A549 (cell line): ENCODE results near the gene HDHD3. TPM values are rescaled to one million over a fixed set of nuclear protein-coding genes. Genes with fewer than 3 reads are reported as not detected.

ENCODE experiments used
- ATAC-seq, 2 experiments: fragments of 200-7000 bp in 1 of 2; fragments of >200 bp in 1 of 2; cut with Nextera tagmentation in 1 of 2; cut with Tn5 transposase in 1 of 2; 3 replicates each; pipeline versions ENCODE4 v1.8.0 to v1.9.1; 2018 to 2020; ENCODE audit warnings: mild to moderate bottlenecking in 1 of 2, moderate library complexity in 1 of 2
- CTCF ChIA-PET: fragments of 300-600 bp; sonication (Branson Sonifier 250); formaldehyde crosslinking; extraction: SDS; loops from one replicate; lab custom pipeline; 2021; ENCODE audit warnings: antibody characterized with exemption, inconsistent platforms; lab: Yijun Ruan, JAX
- POLR2A ChIA-PET: fragments of 350-600 bp; formaldehyde crosslinking; extraction: SDS; loops from one replicate; lab custom pipeline; 2021; ENCODE audit warnings: antibody characterized with exemption, inconsistent platforms; lab: Yijun Ruan, JAX
- DNase-seq, 2 experiments: peaks; one replicate each; pipeline versions ENCODE4 v3.0.0 to v3.0.0-alpha.2; 2011 to 2016; ENCODE audit warnings: low read depth in 1 of 2, low spot score in 1 of 2
- FAIRE-seq: peaks from 2 replicates; lab custom pipeline; 2011; peaks lifted over from hg19 to GRCh38; lab: Jason Lieb, UNC
- H3K27ac ChIP-seq, 2 experiments: fragments of >200 bp; sonication (Bioruptor Twin); formaldehyde crosslinking; 3 replicates each; pipeline ENCODE4 v1.5.1; 2016 to 2017
- H3K4me1 ChIP-seq: fragments of >200 bp; sonication (Bioruptor Twin); formaldehyde crosslinking; 3 replicates; pipeline ENCODE4 v1.6.1; 2016
- H3K4me2 ChIP-seq: fragments of >200 bp; sonication (Bioruptor Twin); formaldehyde crosslinking; 3 replicates; pipeline ENCODE4 v1.6.1; 2016
- H3K4me3 ChIP-seq: fragments of >200 bp; sonication (Bioruptor Twin); formaldehyde crosslinking; 3 replicates; pipeline ENCODE4 v1.5.1; 2016
- H3K9me3 ChIP-seq: fragments of >200 bp; sonication (Bioruptor Twin); formaldehyde crosslinking; 3 replicates; pipeline ENCODE4 v1.6.1; 2016
- ATOH8 ChIP-seq: fragments of 250-450 bp; sonication (Bioruptor Pico); IDR thresholded peaks from 2 replicates; pipeline ENCODE4 v1.5.0; 2020; ENCODE audit warnings: low read depth, mild to moderate bottlenecking, moderate library complexity
- BCL3 ChIP-seq: fragments of >200 bp; sonication (Bioruptor Twin); formaldehyde crosslinking; IDR thresholded peaks from 3 replicates; pipeline ENCODE4 v1.6.1; 2016
- CBX8 ChIP-seq: fragments of 200-600 bp; sonication (generic); IDR thresholded peaks from 2 replicates; pipeline ENCODE4 v1.6.1; 2016
- CEBPB ChIP-seq, 2 experiments: fragments of >200 bp in 1 of 2; sonication (Bioruptor Twin) in 1 of 2; formaldehyde crosslinking in 1 of 2; IDR thresholded peaks; 2 replicates each; pipeline ENCODE4 v1.6.1; 2012 to 2016
- CHD2 ChIP-seq: fragments of 150-350 bp; IDR thresholded peaks from 2 replicates; pipeline ENCODE4 v1.6.1; 2014; ENCODE audit warnings: low read length; ENCODE audit not compliant: partially characterized antibody
- CTCF ChIP-seq: fragments of >200 bp; sonication (Bioruptor Twin); formaldehyde crosslinking; IDR thresholded peaks from 3 replicates; pipeline ENCODE4 v1.5.1; 2016
- E2F6 ChIP-seq: IDR thresholded peaks from 2 replicates; pipeline ENCODE4 v1.6.1; 2012; ENCODE audit warnings: low read depth, borderline replicate concordance
- ELK1 ChIP-seq: fragments of 150-350 bp; IDR thresholded peaks from 2 replicates; pipeline ENCODE4 v1.6.1; 2014; ENCODE audit warnings: low read depth, mild to moderate bottlenecking, low read length
- EP300 ChIP-seq, 2 experiments: fragments of >200 bp; sonication (Bioruptor Twin); formaldehyde crosslinking; IDR thresholded peaks; 2 replicates in 1 of 2; 3 replicates in 1 of 2; pipeline ENCODE4 v1.6.1; 2016 to 2017
- FOSB ChIP-seq: fragments of 250-450 bp; sonication (Bioruptor Pico); IDR thresholded peaks from 2 replicates; pipeline ENCODE4 v1.5.0; 2020; ENCODE audit warnings: mild to moderate bottlenecking, moderate library complexity
- FOSL2 ChIP-seq, 2 experiments: fragments of 450-650 bp in 1 of 2; fragments of >200 bp in 1 of 2; sonication (Bioruptor Twin) in 1 of 2; formaldehyde crosslinking; IDR thresholded peaks; 2 replicates each; pipeline versions ENCODE4 v1.5.0 to v1.6.1; 2016 to 2020; ENCODE audit warnings: mild to moderate bottlenecking in 1 of 2, moderate library complexity in 1 of 2
- FOXS1 ChIP-seq: fragments of 250-450 bp; sonication (Bioruptor Pico); IDR thresholded peaks from 2 replicates; pipeline ENCODE4 v1.5.0; 2020; ENCODE audit warnings: mild to moderate bottlenecking, moderate library complexity
- GATA3 ChIP-seq: IDR thresholded peaks from 2 replicates; pipeline ENCODE4 v1.6.1; 2012; ENCODE audit warnings: borderline replicate concordance
- HEYL ChIP-seq: fragments of 250-450 bp; sonication (Bioruptor Pico); IDR thresholded peaks from 2 replicates; pipeline ENCODE4 v1.8.0; 2021; ENCODE audit warnings: mild to moderate bottlenecking, moderate library complexity
- JUN ChIP-seq, 2 experiments: fragments of >200 bp; sonication (Bioruptor Twin); formaldehyde crosslinking; IDR thresholded peaks; 2 replicates in 1 of 2; 3 replicates in 1 of 2; pipeline ENCODE4 v1.6.1; 2016 to 2017
- JUNB ChIP-seq: fragments of >200 bp; sonication (Bioruptor Twin); formaldehyde crosslinking; IDR thresholded peaks from 2 replicates; pipeline ENCODE4 v1.6.1; 2016
- MAX ChIP-seq: IDR thresholded peaks from 2 replicates; pipeline ENCODE4 v1.6.1; 2012
- PBX3 ChIP-seq: IDR thresholded peaks from 2 replicates; pipeline ENCODE4 v1.6.1; 2012
- RCOR1 ChIP-seq: fragments of 150-350 bp; IDR thresholded peaks from 2 replicates; pipeline ENCODE4 v1.6.1; 2014; ENCODE audit warnings: antibody characterized with exemption, low read length, low read depth
- ZC3H11A ChIP-seq: fragments of 450-650 bp; IDR thresholded peaks from 2 replicates; pipeline ENCODE4 v1.6.1; 2014; ENCODE audit warnings: antibody characterized with exemption, mild to moderate bottlenecking
- WGBS: methylation state at CpG from one replicate; pipeline ENCODE4 v1.1.6; 2017; ENCODE audit errors: missing lambda C conversion rate; 5-methylcytosine and 5-hydroxymethylcytosine counted together
- polyA plus RNA-seq, 4 experiments: library from polyadenylated mRNA; depleted of rRNA in 3 of 4; stranded (reverse); fragments of >200 nt; fragmentation: RNase III in 1 of 4; extraction: RNeasy Plus Mini Kit Qiagen cat#74134 plus additional on column Dnase treatment in 1 of 4; gene quantifications; 2 replicates in 3 of 4; 3 replicates in 1 of 4; pipeline ENCODE4 v1.2.3, GENCODE V29; 2011 to 2017

HDHD3 gene
- polyA plus RNA-seq, 2 of the 4 experiments (the other 2 are of a cell fraction) = 17.5 to 22.6 TPM

- POLR2A ChIA-PET = interaction anchor here (0.7 to 1.5 kb wide), 5 partner anchors 8 to 100 kb away, joined by 3 to 9 read pairs (median 4); partner anchors contain the start of genes CDC26, PRPF4 and WDR31
- TF ChIP-seq ATOH8 (no peak), CEBPB (IDR thresholded peaks at IDR 0.05) (no peak), JUNB (no peak), FOXS1 (CRISPR knock-in tag) (no peak), E2F6 (no peak), BCL3 (no peak), FOSL2 (IDR thresholded peaks at IDR 0.05) (no peak), FOSL2 (CRISPR knock-in tag; IDR thresholded peaks at IDR 0.05) (no peak), CBX8 (no peak), MAX (no peak), FOSB (CRISPR knock-in tag) (no peak), RCOR1 (no peak), CTCF (no peak), CHD2 (no peak), JUN (IDR thresholded peaks at IDR 0.05) (no peak), GATA3 (no peak), PBX3 (no peak), HEYL (no peak), ZC3H11A (no peak), ELK1 (no peak), EP300 (IDR thresholded peaks at IDR 0.05) (no peak)
- Histone ChIP-seq H3K4me3 (peak overlapping the region; percentile 58), H3K9me3 (no peaks in the 10 kb centered on the region), H3K4me2 (peak overlapping the region; percentile 99), H3K27ac (peak overlapping the region; percentile 81 to 93; a peak in 4 of 6 replicates), H3K4me1 (peaks cover 4% of the 10 kb centered on the region; the same call in 2 of the 3 replicates)
- CTCF ChIA-PET = interaction anchor here (0.6 to 2.7 kb wide), 5 partner anchors 13 to 733 kb away, joined by 3 to 9 read pairs (median 4); partner anchors contain the start of gene ALAD
- 61% methylated on average over 5 of the region's 6 CpGs for WGBS
- FAIRE-seq (no peak), DNase-seq (peak; percentile 22), ATAC-seq (no peak)
These were observed 1.4 kb downstream of the HDHD3 start for GRCh38 chr9:113375057-113376023.
